Spleen (tissue), 11 donors: Measurements from ENCODE around the gene PATZ1. TPM values are rescaled to one million over a fixed set of nuclear protein-coding genes. Genes with fewer than 3 reads are reported as not detected.
"Not testable (repeated sequence)": the region's sequence is repeated elsewhere in the genome, so short reads cannot be mapped to it uniquely, and the experiment has no call there.

ENCODE experiments used
- DNase-seq: peaks from one replicate; pipeline ENCODE4 v3.0.0-alpha.2; 2020
- H3K27ac ChIP-seq, 8 donors: fragments of 200-600 bp; sonication (generic) in 7 of 8; 1 replicate in 4 of 8; 2 replicates in 4 of 8; pipeline versions ENCODE4 v1.5.0 to v1.8.0; 2016 to 2021; ENCODE audit warnings: inconsistent platforms in 4 of 8, mild to moderate bottlenecking in 4 of 8, moderate library complexity in 1 of 8
- H3K27me3 ChIP-seq, 7 donors: fragments of 200-600 bp; sonication (generic) in 6 of 7; replicated peaks in 1 of 7; 1 replicate in 4 of 7; 2 replicates in 3 of 7; pipeline versions ENCODE4 v1.5.0 to v1.8.0; 2016 to 2021; ENCODE audit warnings: inconsistent platforms in 3 of 7, mild to moderate bottlenecking in 1 of 7
- H3K36me3 ChIP-seq, 6 donors: fragments of 200-600 bp; sonication (generic) in 5 of 6; 1 replicate in 4 of 6; 2 replicates in 2 of 6; pipeline versions ENCODE4 v1.5.0 to v1.8.0; 2016 to 2021; ENCODE audit warnings: inconsistent platforms in 2 of 6
- H3K4me1 ChIP-seq, 6 donors: fragments of 200-600 bp; sonication (generic) in 5 of 6; 1 replicate in 3 of 6; 2 replicates in 3 of 6; pipeline versions ENCODE4 v1.5.0 to v1.8.0; 2016 to 2021; ENCODE audit warnings: inconsistent platforms in 3 of 6
- H3K4me3 ChIP-seq, 8 donors: fragments of 200-600 bp; sonication (generic) in 7 of 8; 1 replicate in 4 of 8; 2 replicates in 4 of 8; pipeline versions ENCODE4 v1.5.0 to v1.8.0; 2016 to 2021; ENCODE audit warnings: inconsistent platforms in 4 of 8, mild to moderate bottlenecking in 4 of 8, moderate library complexity in 2 of 8
- H3K9me3 ChIP-seq, 8 donors: fragments of 200-600 bp; sonication (generic) in 7 of 8; 1 replicate in 4 of 8; 2 replicates in 4 of 8; pipeline versions ENCODE4 v1.5.0 to v1.8.0; 2016 to 2021; ENCODE audit warnings: inconsistent platforms in 4 of 8
- POLR2A ChIP-seq, 3 donors: fragments of 450-650 bp; IDR thresholded peaks; one replicate each; pipeline ENCODE4 v1.5.1; 2017; ENCODE audit warnings: antibody characterized with exemption in 3 of 3, mild to moderate bottlenecking in 1 of 3
- POLR2AphosphoS5 ChIP-seq, 3 donors: sonication (generic); formaldehyde crosslinking; IDR thresholded peaks; one replicate each; pipeline ENCODE4 v1.5.1; 2017; ENCODE audit warnings: antibody characterized with exemption in 3 of 3
- WGBS, 5 donors: extraction: QIAGEN DNeasy Blood & Tissue Kit in 3 of 5; methylation state at CpG; one replicate each; pipeline versions ENCODE4 v1.1.5 to v1.1.7; 2013 to 2018; 5-methylcytosine and 5-hydroxymethylcytosine counted together
- intact Hi-C: fragments of 100-400 bp; cut with DNase I; formaldehyde crosslinking; loops from one replicate; pipeline ENCODE4 v1.15.0; 2023; ENCODE audit warnings: low total_unique reads
- polyA plus RNA-seq, 3 donors: library from polyadenylated mRNA; stranded (reverse); fragments of 200-250 nt; gene quantifications; one replicate each; pipeline ENCODE4 v1.2.1, GENCODE V29; 2013
- total RNA-seq, 7 donors: library from RNA; depleted of rRNA in 3 of 7; stranded (reverse); fragments of >200 nt in 3 of 7; fragmentation: NEBNext Ultra II Directional in 4 of 7; extraction: Animal tissue kit (Norgen Biotek cat#: 25700) in 4 of 7; gene quantifications; one replicate each; pipeline versions ENCODE4 v1.1.0 to v1.2.1, GENCODE V29; 2016 to 2021
- TF ChIP-seq, protein P1 (sequence below), 11 experiments: fragments of 200-600 bp in 7 of 11; fragments of 450-650 bp in 4 of 11; sonication (generic) in 4 of 11; IDR thresholded peaks in 8 of 11; conservative IDR thresholded peaks in 3 of 11; 1 replicate in 7 of 11; 2 replicates in 4 of 11; pipeline versions ENCODE4 v1.4.0 to v1.8.0; 2016 to 2021; ENCODE audit warnings: antibody characterized with exemption in 11 of 11, inconsistent platforms in 4 of 11, mild to moderate bottlenecking in 1 of 11
- donor health status: healthy with polysubstance abuse.
- donor health status: DM: no; HTN: no; CAD: no; lungs with moderate emphysema.
- donor health status: DM: no; HTN: no; CAD: no.
- donor health status: Bipolar disorder and iron deficiency.
- donor health status: healthy.
- donor health status: DM: no; HTN: no; CAD: no.
- donor health status: DM: yes; HTN: yes; CAD: no.

Gene PATZ1
- total and polyA plus RNA-seq, 10 donors = 19.8 to 36.9 (median 27.7) TPM

DNA sequence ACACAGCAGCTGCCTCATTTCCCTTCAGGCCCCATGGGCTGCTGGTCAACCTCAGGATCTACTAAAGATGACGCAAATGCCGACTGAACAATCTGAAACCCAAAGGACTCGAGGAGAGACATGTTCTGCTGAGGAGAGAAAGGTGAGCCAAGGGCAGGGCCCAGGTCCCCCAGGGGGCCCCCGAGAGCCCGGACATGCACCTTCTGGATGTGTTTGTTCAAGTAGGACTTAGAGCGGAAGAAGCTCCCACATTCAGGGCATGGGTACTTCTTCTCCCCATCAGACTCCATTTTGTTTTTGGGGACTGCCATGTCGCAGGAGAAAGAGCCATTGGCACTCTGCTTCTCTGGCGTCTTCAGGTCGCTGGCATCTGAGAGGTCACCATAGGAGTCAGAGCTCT, 19.3 kb downstream of the PATZ1 start:
- no peaks in the 10 kb centered on the region for H3K9me3 ChIP-seq
- intact Hi-C loops = no loop called here
- 85 to 96% (median 90%) methylated on average over 9 of the region's 9 CpGs for WGBS, 5 donors
- no peaks in the 10 kb centered on the region for H3K27me3 ChIP-seq
- no peak overlapping the region for H3K27ac ChIP-seq
- peaks cover 0 to 7% (median 0%) of the 10 kb centered on the region in 6 donors for H3K4me1 ChIP-seq
- TF ChIP-seq, protein P1, sequence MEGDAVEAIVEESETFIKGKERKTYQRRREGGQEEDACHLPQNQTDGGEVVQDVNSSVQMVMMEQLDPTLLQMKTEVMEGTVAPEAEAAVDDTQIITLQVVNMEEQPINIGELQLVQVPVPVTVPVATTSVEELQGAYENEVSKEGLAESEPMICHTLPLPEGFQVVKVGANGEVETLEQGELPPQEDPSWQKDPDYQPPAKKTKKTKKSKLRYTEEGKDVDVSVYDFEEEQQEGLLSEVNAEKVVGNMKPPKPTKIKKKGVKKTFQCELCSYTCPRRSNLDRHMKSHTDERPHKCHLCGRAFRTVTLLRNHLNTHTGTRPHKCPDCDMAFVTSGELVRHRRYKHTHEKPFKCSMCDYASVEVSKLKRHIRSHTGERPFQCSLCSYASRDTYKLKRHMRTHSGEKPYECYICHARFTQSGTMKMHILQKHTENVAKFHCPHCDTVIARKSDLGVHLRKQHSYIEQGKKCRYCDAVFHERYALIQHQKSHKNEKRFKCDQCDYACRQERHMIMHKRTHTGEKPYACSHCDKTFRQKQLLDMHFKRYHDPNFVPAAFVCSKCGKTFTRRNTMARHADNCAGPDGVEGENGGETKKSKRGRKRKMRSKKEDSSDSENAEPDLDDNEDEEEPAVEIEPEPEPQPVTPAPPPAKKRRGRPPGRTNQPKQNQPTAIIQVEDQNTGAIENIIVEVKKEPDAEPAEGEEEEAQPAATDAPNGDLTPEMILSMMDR (IDR thresholded peaks at IDR 0.05 in 8 of 11, conservative IDR thresholded peaks at IDR 0.05 in 3 of 11) = no peak
- no peak for TF ChIP-seq POLR2AphosphoS5 (IDR thresholded peaks at IDR 0.05)
- TF ChIP-seq POLR2A (IDR thresholded peaks at IDR 0.05) = no peak
- H3K36me3 ChIP-seq = peaks cover 0 to 100% (median 70%) of the 10 kb centered on the region in 6 donors
- no peak overlapping the region for H3K4me3 ChIP-seq
- DNase-seq = no peak

DNA sequence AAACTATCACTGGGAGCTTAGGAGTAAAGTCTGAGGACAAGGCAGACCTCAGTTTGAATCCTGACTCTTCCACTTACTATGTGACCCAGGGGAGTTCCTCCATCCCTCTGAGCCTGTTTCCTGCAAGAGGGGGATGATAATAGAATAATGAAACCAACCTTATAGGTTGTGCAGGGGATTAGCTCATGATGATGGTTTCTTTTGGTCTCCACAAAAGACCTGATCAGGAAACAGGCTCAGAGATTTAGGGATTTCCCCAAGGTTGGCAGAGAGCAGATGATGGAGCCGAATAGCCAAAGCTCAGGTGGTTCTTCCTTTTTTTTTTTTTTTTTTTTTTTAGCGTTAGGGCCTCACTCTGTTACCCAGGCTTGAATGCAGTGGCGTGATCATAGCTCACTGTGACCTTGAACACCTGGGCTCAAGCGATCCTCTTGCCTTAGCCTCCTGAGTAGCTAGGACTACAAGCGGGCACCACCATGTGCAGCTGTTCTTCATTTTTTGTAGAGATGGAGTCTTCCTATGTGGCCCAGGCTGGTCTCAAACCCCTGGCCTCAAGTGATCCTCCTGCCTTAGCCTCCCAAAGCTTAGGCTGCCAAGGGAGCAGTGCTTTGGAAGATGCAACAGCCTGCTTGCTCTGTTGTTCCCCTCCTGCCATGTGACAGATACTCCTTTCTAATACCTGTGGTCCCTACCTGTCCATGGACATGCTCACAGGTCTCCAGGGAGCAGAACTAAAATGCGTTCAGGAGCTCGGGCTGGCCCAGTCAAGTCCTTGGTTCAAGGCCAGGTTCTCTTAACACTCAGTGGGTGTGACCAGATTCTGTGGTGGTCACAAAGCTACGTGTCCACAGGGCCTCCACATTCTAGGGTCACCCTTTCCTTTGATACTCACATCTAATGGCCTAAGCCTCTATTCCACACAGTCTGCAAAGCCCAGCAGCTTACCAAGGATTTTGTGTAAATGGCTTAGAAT, 22.3 kb downstream of the PATZ1 start:
- DNase-seq = no peak
- Histone ChIP-seq H3K36me3 (peaks cover 0 to 70% (median 41%) of the 10 kb centered on the region in 6 donors), H3K27me3 (no peaks in the 10 kb centered on the region), H3K9me3 (no peaks in the 10 kb centered on the region), H3K4me1 (no peaks in the 10 kb centered on the region), H3K27ac (no peak overlapping the region), H3K4me3 (no peak overlapping the region)
- no peak for TF ChIP-seq POLR2A (IDR thresholded peaks at IDR 0.05)
- TF ChIP-seq, protein P1 (IDR thresholded peaks at IDR 0.05 in 8 of 11, conservative IDR thresholded peaks at IDR 0.05 in 3 of 11) = no peak
- intact Hi-C loops = no loop called here
- 84 to 87% (median 85%) methylated on average over 8 of the region's 8 CpGs for WGBS, 5 donors

DNA sequence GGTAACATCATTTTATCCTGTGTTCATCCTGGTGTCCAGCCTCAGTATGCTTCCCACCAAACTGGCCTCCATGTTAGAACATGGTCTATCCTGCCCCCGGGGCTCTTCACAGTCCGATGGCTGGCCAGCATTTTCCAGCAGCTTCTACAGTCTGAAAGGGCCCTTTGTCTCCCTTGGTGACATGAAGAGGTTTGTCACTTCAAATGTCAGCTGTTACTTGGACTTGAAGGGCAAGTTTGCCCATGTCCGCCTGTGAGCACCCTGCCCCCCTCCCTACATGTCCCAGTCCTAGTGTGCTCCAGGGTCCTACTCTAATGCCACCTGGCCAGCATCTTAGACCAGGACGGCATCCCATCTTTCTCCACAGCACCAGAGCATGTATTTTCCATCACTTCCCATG, 24.7 kb downstream of the PATZ1 start:
- Histone ChIP-seq H3K4me1 (no peaks in the 10 kb centered on the region), H3K4me3 (no peak overlapping the region), H3K27ac (no peak overlapping the region), H3K9me3 (no peaks in the 10 kb centered on the region), H3K27me3 (no peaks in the 10 kb centered on the region), H3K36me3 (peaks cover 0 to 45% (median 16%) of the 10 kb centered on the region in 6 donors)
- no peak for DNase-seq
- TF ChIP-seq, protein P1 (IDR thresholded peaks at IDR 0.05 in 8 of 11, conservative IDR thresholded peaks at IDR 0.05 in 3 of 11) = no peak
- TF ChIP-seq POLR2A (IDR thresholded peaks at IDR 0.05) = no peak
- no peak for TF ChIP-seq POLR2AphosphoS5 (IDR thresholded peaks at IDR 0.05)
- 92 to 95% (median 93%) methylated on average over 4 of the region's 4 CpGs for WGBS, 5 donors
- intact Hi-C loops = no loop called here

DNA sequence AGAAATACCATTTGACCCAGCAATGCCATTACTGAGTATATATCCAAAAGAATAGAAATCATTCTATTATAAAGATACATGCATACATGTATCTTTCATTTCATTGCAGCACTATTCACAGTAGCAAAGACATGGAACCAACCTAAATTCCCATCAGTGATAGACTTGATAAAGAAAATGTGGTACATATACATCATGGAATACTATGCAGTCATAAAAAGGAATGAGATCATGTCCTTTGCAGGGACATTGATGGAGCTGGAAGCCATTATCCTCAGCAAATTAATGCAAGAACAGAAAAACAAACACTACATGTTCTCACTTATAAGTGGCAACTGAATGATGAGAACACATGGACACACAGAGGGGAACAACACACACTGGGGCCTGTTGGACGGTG, 31.9 kb downstream of the PATZ1 start:
- H3K27ac ChIP-seq, H3K36me3 ChIP-seq, H3K9me3 ChIP-seq, DNase-seq, H3K4me3 ChIP-seq, H3K27me3 ChIP-seq, intact Hi-C loops: not testable (repeated sequence)
- H3K4me1 ChIP-seq = peaks cover 0 to 11% (median 8%) of the 10 kb centered on the region in 6 donors
- WGBS, 5 donors = 85 to 100% (median 96%) methylated on average over 1 of the region's 1 CpG
